Keratinocyte (primary cell): ENCODE data around the gene P2RX7. TPM values are rescaled to one million over a fixed set of nuclear protein-coding genes. Genes with fewer than 3 reads are reported as not detected.

ENCODE experiments used
- DNase-seq: peaks from one replicate; pipeline ENCODE4 v3.0.0-alpha.2; 2011; ENCODE audit warnings: low read depth, missing footprints, low spot score
- FAIRE-seq: peaks from 2 replicates; lab custom pipeline; 2011; peaks lifted over from hg19 to GRCh38; lab: Jason Lieb, UNC
- H2AFZ ChIP-seq: 2 replicates; pipeline ENCODE4 v1.6.0; 2012; ENCODE audit warnings: low read length, control low read depth, inconsistent platforms; ENCODE audit not compliant: control insufficient read depth
- H3K27ac ChIP-seq: 2 replicates; pipeline ENCODE4 v1.5.1; 2011; ENCODE audit warnings: low read length; ENCODE audit not compliant: control insufficient read depth, insufficient read depth
- H3K27me3 ChIP-seq: 3 replicates; pipeline ENCODE4 v1.6.0; 2011; ENCODE audit warnings: low read length; ENCODE audit not compliant: control insufficient read depth, insufficient read depth; ENCODE audit errors: extremely low read depth
- H3K36me3 ChIP-seq, 2 experiments: 2 replicates in 1 of 2; 3 replicates in 1 of 2; pipeline ENCODE4 v1.5.1; 2011; ENCODE audit warnings: low read length in 2 of 2, mild to moderate bottlenecking in 1 of 2; ENCODE audit not compliant: control insufficient read depth in 2 of 2, insufficient read depth in 2 of 2; ENCODE audit errors: extremely low read depth in 1 of 2
- H3K4me1 ChIP-seq: 3 replicates; pipeline ENCODE4 v1.5.1; 2011; ENCODE audit warnings: low read length; ENCODE audit not compliant: control insufficient read depth, insufficient read depth; ENCODE audit errors: extremely low read depth
- H3K4me2 ChIP-seq: 3 replicates; pipeline ENCODE4 v1.6.0; 2011; ENCODE audit warnings: low read depth, low read length; ENCODE audit not compliant: control insufficient read depth, insufficient read depth; ENCODE audit errors: extremely low read depth
- H3K4me3 ChIP-seq, 3 experiments: fragments of 200-600 bp in 1 of 3; sonication (generic) in 1 of 3; 2 replicates in 2 of 3; 3 replicates in 1 of 3; pipeline ENCODE4 v1.5.1; 2011 to 2016; ENCODE audit warnings: low read length in 3 of 3, mild to moderate bottlenecking in 3 of 3, control low read depth in 2 of 3, inconsistent platforms in 1 of 3, low read depth in 1 of 3, mixed read lengths in 1 of 3, mixed run types in 1 of 3, moderate library complexity in 1 of 3; ENCODE audit not compliant: control insufficient read depth in 2 of 3, insufficient read depth in 2 of 3; ENCODE audit errors: extremely low read depth in 1 of 3
- H3K79me2 ChIP-seq: 2 replicates; pipeline ENCODE4 v1.6.0; 2012; ENCODE audit warnings: low read length; ENCODE audit not compliant: control insufficient read depth, insufficient read depth
- H3K9ac ChIP-seq: 3 replicates; pipeline ENCODE4 v1.6.0; 2011; ENCODE audit warnings: low read length; ENCODE audit not compliant: control insufficient read depth, insufficient read depth; ENCODE audit errors: extremely low read depth
- H3K9me1 ChIP-seq: 3 replicates; pipeline ENCODE4 v1.6.0; 2011; ENCODE audit warnings: low read length; ENCODE audit not compliant: control insufficient read depth, insufficient read depth; ENCODE audit errors: extremely low read depth
- H3K9me3 ChIP-seq: 2 replicates; pipeline ENCODE4 v1.5.1; 2012; ENCODE audit warnings: low read depth, low read length; ENCODE audit not compliant: control insufficient read depth
- H4K20me1 ChIP-seq: 3 replicates; pipeline ENCODE4 v1.6.0; 2011; ENCODE audit warnings: low read length; ENCODE audit not compliant: control insufficient read depth, insufficient read depth; ENCODE audit errors: extremely low read depth
- CTCF ChIP-seq, 3 experiments: IDR thresholded peaks in 1 of 3; conservative IDR thresholded peaks in 1 of 3; optimal IDR thresholded peaks in 1 of 3; 2 replicates in 2 of 3; 3 replicates in 1 of 3; pipeline versions ENCODE3 to v1.5.1; 2011; ENCODE audit warnings: low read length in 3 of 3, mild to moderate bottlenecking in 3 of 3, moderate library complexity in 2 of 3, control low read depth in 1 of 3, inconsistent platforms in 1 of 3; ENCODE audit not compliant: insufficient read depth in 2 of 3; ENCODE audit errors: extremely low read depth in 1 of 3
- EZH2 ChIP-seq: IDR thresholded peaks from one replicate; pipeline ENCODE4 v1.6.1; 2012; ENCODE audit warnings: inconsistent platforms, mild to moderate bottlenecking, low read length, moderate library complexity
- dilution Hi-C: fragments of 300-500 bp; cut with MboI; formaldehyde crosslinking; loops from one replicate; pipeline ENCODE4 v1.7.0; 2020; ENCODE audit warnings: low sequenced_read_pairs; ENCODE audit not compliant: extremely low pct_ligation_motif_present
- polyA plus RNA-seq, 5 experiments: library from polyadenylated mRNA; depleted of rRNA in 3 of 5; stranded (reverse) in 3 of 5; stranded (forward) in 1 of 5; unstranded in 1 of 5; fragments of >200 nt; gene quantifications; 1 replicate in 1 of 5; 2 replicates in 3 of 5; 3 replicates in 1 of 5; pipeline versions ENCODE4 v1.2.1 to v1.2.3, GENCODE V29; 2011 to 2012; ENCODE audit warnings: missing spikeins in 2 of 5, low read depth in 1 of 5, low replicate concordance in 1 of 5

P2RX7 gene
- polyA plus RNA-seq, 1 donor (not counting 4 experiments of a cell fraction or from before 2014, with no cell fraction given), result 0.20 TPM

DNA sequence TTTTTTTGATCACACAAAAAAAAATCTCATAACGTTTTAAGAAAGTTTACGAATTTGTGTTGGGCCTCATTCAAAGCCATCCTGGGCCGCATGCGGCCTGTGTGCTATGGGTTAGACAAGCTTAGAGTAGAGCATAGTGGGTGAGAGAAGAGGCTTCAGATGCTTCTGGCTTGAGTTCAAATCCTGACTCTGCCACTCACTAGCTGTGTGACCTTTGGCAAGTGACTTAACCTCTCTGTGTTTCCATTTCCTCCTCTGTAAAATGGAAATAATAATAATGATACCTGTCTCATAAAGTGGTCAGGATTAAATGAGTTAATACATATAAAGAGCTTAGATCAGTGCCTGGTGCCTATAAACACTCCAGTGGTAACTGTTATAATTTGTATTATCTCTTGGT, 83.4 kb downstream of the P2RX7 start:
- Histone ChIP-seq H3K9ac (no peak overlapping the region), H3K4me3 (no peak overlapping the region), H4K20me1 (no peaks in the 10 kb centered on the region), H3K9me1 (no peaks in the 10 kb centered on the region), H3K36me3 (peaks cover 0 to 3% of the 10 kb centered on the region in 2 experiments), H3K27ac (no peak overlapping the region), H3K9me3 (no peaks in the 10 kb centered on the region), H3K4me1 (peaks cover 11% of the 10 kb centered on the region), H3K4me2 (no peak overlapping the region), H3K27me3 (no peaks in the 10 kb centered on the region), H3K79me2 (no peaks in the 10 kb centered on the region), H2AFZ (no peak overlapping the region)
- TF ChIP-seq CTCF (optimal IDR thresholded peaks at IDR 0.05 in 1 of 3, IDR thresholded peaks at IDR 0.05 in 1 of 3, conservative IDR thresholded peaks at IDR 0.05 in 1 of 3; ENCODE audit: extremely low read depth in 1 of 3, insufficient read depth in 2 of 3, low read length in 3 of 3) (no peak), EZH2 (no peak)
- DNase-seq (no peak), FAIRE-seq (no peak)
- dilution Hi-C loops, result no loop called here

DNA sequence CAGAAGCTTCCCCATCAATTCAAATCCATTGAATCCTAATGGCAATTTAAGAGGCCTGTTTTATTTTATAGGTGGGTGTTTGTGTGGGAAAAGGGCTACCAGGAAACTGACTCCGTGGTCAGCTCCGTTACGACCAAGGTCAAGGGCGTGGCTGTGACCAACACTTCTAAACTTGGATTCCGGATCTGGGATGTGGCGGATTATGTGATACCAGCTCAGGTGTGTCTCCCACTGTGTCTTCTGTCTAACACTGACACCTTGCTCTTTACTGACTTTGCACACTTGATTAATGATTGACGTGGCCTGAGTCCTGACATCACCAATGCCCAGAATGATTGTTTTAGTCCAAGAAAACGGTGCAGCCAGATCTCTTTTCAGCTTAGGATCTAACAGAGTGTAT, 84.4 kb downstream of the P2RX7 start:
- no peaks in the 10 kb centered on the region for H3K27me3 ChIP-seq
- H3K27ac ChIP-seq, result no peak overlapping the region
- no peaks in the 10 kb centered on the region for H3K9me1 ChIP-seq
- DNase-seq (no peak), FAIRE-seq (no peak)
- TF ChIP-seq EZH2, result no peak
- no peak for TF ChIP-seq CTCF (optimal IDR thresholded peaks at IDR 0.05 in 1 of 3, IDR thresholded peaks at IDR 0.05 in 1 of 3, conservative IDR thresholded peaks at IDR 0.05 in 1 of 3; ENCODE audit: extremely low read depth in 1 of 3, insufficient read depth in 2 of 3, low read length in 3 of 3)
- peaks cover 11% of the 10 kb centered on the region for H3K4me1 ChIP-seq
- no peak overlapping the region for H3K9ac ChIP-seq
- H4K20me1 ChIP-seq, result no peaks in the 10 kb centered on the region
- dilution Hi-C loops, result no loop called here
- peaks cover 0 to 3% of the 10 kb centered on the region in 2 experiments for H3K36me3 ChIP-seq
- no peaks in the 10 kb centered on the region for H3K79me2 ChIP-seq
- H2AFZ ChIP-seq, result no peak overlapping the region
- H3K9me3 ChIP-seq, result no peaks in the 10 kb centered on the region
- no peak overlapping the region for H3K4me3 ChIP-seq
- no peak overlapping the region for H3K4me2 ChIP-seq
